Dermis blood vessel endothelial cell (primary cell): ENCODE measurements around the gene INTS14. TPM values are rescaled to one million over a fixed set of nuclear protein-coding genes. Genes with fewer than 3 reads are reported as not detected.
A peak's percentile ranks its signal among the peaks of the same experiment; 100 is the strongest.

Experiments
- DNase-seq: peaks from one replicate; pipeline ENCODE4 v3.0.0; 2010
- total RNA-seq: library from RNA; depleted of rRNA; stranded (reverse); fragments of >200 nt; gene quantifications from 2 replicates; pipeline ENCODE4 v1.2.3, GENCODE V29; 2014

INTS14 gene
- total RNA-seq, 1 donor from 2014 or later: 42.9 TPM

- peak; percentile 86 for DNase-seq
Observed at GRCh38 chr15:65530318-65531111, 80.4 kb downstream of the INTS14 start, which contains the start of gene HACD3. HACD3 (plus strand) TSS chr15:65530463; CDS start chr15:65530632, 169 bp downstream.

GRCh38 chr15:65529762-65530317 lies 81.1 kb downstream of the INTS14 start:
- DNase-seq: no peak

Other genes starting within 250 kb of the INTS14 start
- not detected in 2 replicates for gene IGDCC3, start 233.1 kb downstream of the INTS14 start, total RNA-seq
- 0.09 and 0.17 TPM in 2 replicates for gene IGDCC4, start 188.2 kb downstream of the INTS14 start, total RNA-seq
- gene DPP8, start 93.4 kb downstream of the INTS14 start, total RNA-seq: 63.5 and 63.9 TPM in 2 replicates
- gene HACD3, start 80.7 kb downstream of the INTS14 start, total RNA-seq: 93.1 and 105 TPM in 2 replicates
- 5.3 and 20.5 TPM in 2 replicates for gene SLC24A1, start 10.8 kb upstream of the INTS14 start, total RNA-seq
- 27.6 and 41.5 TPM in 2 replicates for gene DENND4A, start 181.2 kb upstream of the INTS14 start, total RNA-seq